WTC11 (cell line): ENCODE measurements around the gene ASB15. TPM values are rescaled to one million over a fixed set of nuclear protein-coding genes. Genes with fewer than 3 reads are reported as not detected.

Experiments used
- ATAC-seq: fragments of 200-7000 bp; cut with Tn5 transposase; 2 replicates; pipeline ENCODE4 v1.10.0; 2021; ENCODE audit warnings: mild to moderate bottlenecking, moderate library complexity
- CTCF ChIA-PET: fragments of 300-600 bp; sonication (Branson Sonifier 250); formaldehyde crosslinking; loops from one replicate; lab custom pipeline; 2021; ENCODE audit warnings: antibody characterized with exemption; lab: Charles Lee
- POLR2A ChIA-PET: fragments of 350-600 bp; sonication (Branson Sonifier 250); formaldehyde crosslinking; loops from one replicate; lab custom pipeline; 2021; ENCODE audit warnings: antibody characterized with exemption; lab: Charles Lee
- DNase-seq: peaks from one replicate; pipeline ENCODE4 v3.0.0; 2021; ENCODE audit warnings: low spot score
- H3K27ac Mint-ChIP-seq: 2 replicates; pipeline ENCODE4 v1.8.0; 2021; ENCODE audit warnings: mixed read lengths
- H3K27me3 Mint-ChIP-seq: 2 replicates; pipeline ENCODE4 v1.8.0; 2021; ENCODE audit warnings: low read depth, mild to moderate bottlenecking, moderate library complexity, mixed read lengths
- H3K36me3 Mint-ChIP-seq: 2 replicates; pipeline ENCODE4 v1.8.0; 2021; ENCODE audit warnings: mixed read lengths
- H3K4me1 Mint-ChIP-seq: 2 replicates; pipeline ENCODE4 v1.8.0; 2022; ENCODE audit warnings: mixed read lengths
- H3K4me3 Mint-ChIP-seq: 2 replicates; pipeline ENCODE4 v1.8.0; 2021; ENCODE audit warnings: mild to moderate bottlenecking, moderate library complexity, mixed read lengths
- H3K9me3 Mint-ChIP-seq: 2 replicates; pipeline ENCODE4 v1.8.0; 2021; ENCODE audit warnings: mixed read lengths
- AFF4 ChIP-seq: sonication (generic); formaldehyde crosslinking; IDR thresholded peaks from 2 replicates; pipeline ENCODE4 v1.8.1; 2023; ENCODE audit warnings: mild to moderate bottlenecking, missing genetic modification reagents, borderline replicate concordance
- CBFB ChIP-seq: sonication (generic); formaldehyde crosslinking; IDR thresholded peaks from 2 replicates; pipeline ENCODE4 v1.8.1; 2022; ENCODE audit warnings: mild to moderate bottlenecking, low read depth, missing genetic modification reagents
- CTCF ChIP-seq: fragments of 200-600 bp; IDR thresholded peaks from 2 replicates; pipeline ENCODE4 v1.8.0; 2022; ENCODE audit warnings: antibody characterized with exemption
- E2F4 ChIP-seq: sonication (generic); formaldehyde crosslinking; IDR thresholded peaks from 2 replicates; pipeline ENCODE4 v1.8.1; 2022; ENCODE audit warnings: low read depth, mild to moderate bottlenecking, moderate library complexity, missing genetic modification reagents, borderline replicate concordance
- ELF4 ChIP-seq: sonication (generic); formaldehyde crosslinking; IDR thresholded peaks from 2 replicates; pipeline ENCODE4 v1.8.1; 2022; ENCODE audit warnings: low read depth, mild to moderate bottlenecking, moderate library complexity, missing genetic modification reagents
- JAZF1 ChIP-seq: fragments of 250-450 bp; sonication (Bioruptor Pico); IDR thresholded peaks from 2 replicates; pipeline ENCODE4 v1.9.0; 2021; ENCODE audit warnings: moderate library complexity, mild to moderate bottlenecking, inconsistent platforms
- NR3C1 ChIP-seq: sonication (generic); formaldehyde crosslinking; conservative IDR thresholded peaks from 2 replicates; pipeline ENCODE4 v1.8.1; 2023; ENCODE audit warnings: low read depth, mild to moderate bottlenecking, missing genetic modification reagents
- PRDM15 ChIP-seq: sonication (generic); formaldehyde crosslinking; IDR thresholded peaks from 2 replicates; pipeline ENCODE4 v1.8.0; 2022; ENCODE audit warnings: missing genetic modification reagents
- STAT6 ChIP-seq: sonication (generic); formaldehyde crosslinking; conservative IDR thresholded peaks from 2 replicates; pipeline ENCODE4 v1.8.1; 2023; ENCODE audit warnings: mild to moderate bottlenecking, low read depth, missing genetic modification reagents, moderate library complexity
- ZNF121 ChIP-seq: sonication (generic); formaldehyde crosslinking; IDR thresholded peaks from 2 replicates; pipeline ENCODE4 v1.8.0; 2023; ENCODE audit warnings: missing genetic modification reagents
- ZNF219 ChIP-seq: sonication (generic); formaldehyde crosslinking; IDR thresholded peaks from 2 replicates; pipeline ENCODE4 v1.8.0; 2023; ENCODE audit warnings: missing genetic modification reagents, mild to moderate bottlenecking, borderline replicate concordance
- ZNF423 ChIP-seq: fragments of 250-450 bp; sonication (Bioruptor Pico); IDR thresholded peaks from 2 replicates; pipeline ENCODE4 v2.1.2; 2022; ENCODE audit warnings: mild to moderate bottlenecking, moderate library complexity
- ZNF425 ChIP-seq: fragments of 250-450 bp; sonication (Bioruptor Pico); conservative IDR thresholded peaks from 2 replicates; pipeline ENCODE4 v1.9.0; 2021; ENCODE audit warnings: mild to moderate bottlenecking
- total RNA-seq: library from RNA; stranded (reverse); gene quantifications from 3 replicates; pipeline ENCODE4 v1.2.3, GENCODE V29; 2021

Gene ASB15
- total RNA-seq, 1 experiment from 2014 or later, result not detected

GRCh38 chr7:123658023-123658422 is 56.4 kb downstream of the ASB15 start:
- H3K36me3 Mint-ChIP-seq, result no peaks in the 10 kb centered on the region
- no peak overlapping the region for H3K4me3 Mint-ChIP-seq
- DNase-seq (no peak), ATAC-seq (no peak)
- H3K9me3 Mint-ChIP-seq, result peaks cover 8% of the 10 kb centered on the region; the same call in 1 of the 2 replicates
- H3K27ac Mint-ChIP-seq, result no peak overlapping the region; the same call in 1 of the 2 replicates
- peaks cover 21% of the 10 kb centered on the region for H3K4me1 Mint-ChIP-seq
- H3K27me3 Mint-ChIP-seq, result no peaks in the 10 kb centered on the region; the same call in 1 of the 2 replicates
- CTCF ChIA-PET, result interaction anchor here (1.3 kb wide), 1 partner anchor 164 kb away, joined by 3 read pairs; no protein-coding TSS in a partner anchor
- POLR2A ChIA-PET, result no interaction called here
- no peak for TF ChIP-seq ZNF423 (CRISPR knock-in tag)
- no peak for TF ChIP-seq ZNF425
- no peak for TF ChIP-seq STAT6 (CRISPR knock-in tag)
- no peak for TF ChIP-seq ZNF219 (CRISPR knock-in tag)
- TF ChIP-seq ELF4 (CRISPR knock-in tag), result no peak
- no peak for TF ChIP-seq NR3C1 (CRISPR knock-in tag)
- TF ChIP-seq E2F4 (CRISPR knock-in tag), result no peak
- no peak for TF ChIP-seq CBFB
- TF ChIP-seq JAZF1 (CRISPR knock-in tag), result no peak
- no peak for TF ChIP-seq AFF4 (CRISPR knock-in tag)
- no peak for TF ChIP-seq CTCF
- TF ChIP-seq PRDM15 (CRISPR knock-in tag), result no peak
- no peak for TF ChIP-seq ZNF121 (CRISPR knock-in tag)
